GM12864 (cell line): Measurements from ENCODE around the gene ACBD5.

Source experiments
- DNase-seq: peaks from one replicate; pipeline ENCODE4 v3.0.0-alpha.2; 2011; ENCODE audit warnings: low read depth
- H3K4me3 ChIP-seq: 2 replicates; pipeline ENCODE4 v1.5.1; 2011; ENCODE audit warnings: mild to moderate bottlenecking, low read depth, low read length, control low read depth
- TF ChIP-seq, protein P1 (sequence below): IDR thresholded peaks from 2 replicates; pipeline ENCODE4 v1.5.1; 2011; ENCODE audit warnings: low read depth, mild to moderate bottlenecking, moderate library complexity, low read length, control low read depth, inconsistent platforms; ENCODE audit errors: missing control alignments

Gene ACBD5

GRCh38 chr10:27207350-27207749 lies 33.2 kb downstream of the ACBD5 start:
- H3K4me3 ChIP-seq = no peak overlapping the region
- TF ChIP-seq, protein P1, sequence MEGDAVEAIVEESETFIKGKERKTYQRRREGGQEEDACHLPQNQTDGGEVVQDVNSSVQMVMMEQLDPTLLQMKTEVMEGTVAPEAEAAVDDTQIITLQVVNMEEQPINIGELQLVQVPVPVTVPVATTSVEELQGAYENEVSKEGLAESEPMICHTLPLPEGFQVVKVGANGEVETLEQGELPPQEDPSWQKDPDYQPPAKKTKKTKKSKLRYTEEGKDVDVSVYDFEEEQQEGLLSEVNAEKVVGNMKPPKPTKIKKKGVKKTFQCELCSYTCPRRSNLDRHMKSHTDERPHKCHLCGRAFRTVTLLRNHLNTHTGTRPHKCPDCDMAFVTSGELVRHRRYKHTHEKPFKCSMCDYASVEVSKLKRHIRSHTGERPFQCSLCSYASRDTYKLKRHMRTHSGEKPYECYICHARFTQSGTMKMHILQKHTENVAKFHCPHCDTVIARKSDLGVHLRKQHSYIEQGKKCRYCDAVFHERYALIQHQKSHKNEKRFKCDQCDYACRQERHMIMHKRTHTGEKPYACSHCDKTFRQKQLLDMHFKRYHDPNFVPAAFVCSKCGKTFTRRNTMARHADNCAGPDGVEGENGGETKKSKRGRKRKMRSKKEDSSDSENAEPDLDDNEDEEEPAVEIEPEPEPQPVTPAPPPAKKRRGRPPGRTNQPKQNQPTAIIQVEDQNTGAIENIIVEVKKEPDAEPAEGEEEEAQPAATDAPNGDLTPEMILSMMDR = no peak
- no peak for DNase-seq

GRCh38 chr10:27203806-27204205 lies 36.8 kb downstream of the ACBD5 start:
- TF ChIP-seq, protein P1 = no peak
- no peak overlapping the region for H3K4me3 ChIP-seq
- DNase-seq = no peak

DNA sequence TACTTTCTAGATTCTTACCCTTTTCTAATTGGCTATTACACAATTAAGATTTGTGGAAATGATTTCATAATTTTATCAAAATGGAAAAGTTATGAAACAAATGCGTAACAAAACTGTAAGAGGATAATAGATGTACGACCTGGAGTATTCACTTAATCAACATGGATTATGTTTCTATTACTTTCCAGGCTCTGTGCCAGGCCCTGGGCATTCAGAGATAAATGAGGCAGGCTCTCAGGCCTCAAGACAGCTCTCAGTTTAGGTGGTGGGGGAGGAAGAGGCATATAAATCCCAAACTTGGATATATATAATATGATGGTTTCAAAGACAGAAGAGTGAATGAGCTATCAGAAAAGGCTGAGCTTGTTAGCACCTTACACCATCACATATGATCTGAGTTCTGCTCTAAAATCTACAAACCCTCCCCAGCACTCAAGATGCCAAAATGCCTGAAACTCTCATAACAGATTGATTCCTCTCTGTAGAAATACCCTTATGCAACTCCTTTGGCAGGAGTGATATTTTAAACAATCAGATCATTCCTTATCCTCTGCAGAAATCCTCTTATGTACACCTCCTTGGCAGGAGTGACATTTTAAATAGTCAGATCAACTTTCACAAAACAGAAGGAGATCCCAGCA lies 42.5 kb downstream of the ACBD5 start:
- H3K4me3 ChIP-seq = no peak overlapping the region
- DNase-seq = no peak
- TF ChIP-seq, protein P1 = no peak

GRCh38 chr10:27192284-27192683 lies 48.3 kb downstream of the ACBD5 start:
- no peak overlapping the region for H3K4me3 ChIP-seq
- peak; percentile 3 for DNase-seq
- TF ChIP-seq, protein P1 = no peak

GRCh38 chr10:27190508-27190907 lies 50.1 kb downstream of the ACBD5 start:
- TF ChIP-seq, protein P1 = no peak
- no peak overlapping the region for H3K4me3 ChIP-seq
- DNase-seq = no peak

- no peak overlapping the region for H3K4me3 ChIP-seq
- TF ChIP-seq, protein P1 = no peak
- no peak for DNase-seq
Measured at GRCh38 chr10:27188897-27189296, 51.7 kb downstream of the ACBD5 start.

DNA sequence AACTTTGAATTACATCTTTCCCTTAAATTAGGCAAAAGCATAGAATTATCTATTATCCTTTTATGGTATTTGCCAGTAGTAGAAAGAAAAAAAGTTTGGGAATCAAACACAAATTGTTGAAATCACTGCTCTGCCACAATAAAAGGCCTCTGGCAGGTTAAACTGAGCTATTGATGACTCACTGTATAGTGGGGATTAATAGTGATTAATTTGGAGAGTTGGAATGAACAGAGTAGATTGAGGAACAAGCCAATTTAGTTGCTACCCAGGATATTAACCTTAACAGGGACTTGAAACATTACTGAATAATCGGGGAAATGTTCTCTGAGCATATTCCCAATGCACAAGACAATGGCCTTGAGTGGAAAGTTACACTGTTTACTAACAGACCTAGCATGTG lies 52.3 kb downstream of the ACBD5 start:
- no peak overlapping the region for H3K4me3 ChIP-seq
- no peak for DNase-seq
- TF ChIP-seq, protein P1 = no peak
